Ovary (tissue), 9 donors: ENCODE measurements around the gene PLXNB2. TPM values are rescaled to one million over a fixed set of nuclear protein-coding genes. Genes with fewer than 3 reads are reported as not detected.
A peak's percentile ranks its signal among the peaks of the same experiment; 100 is the strongest.

ENCODE experiments used
- DNase-seq, 5 donors: peaks; one replicate each; pipeline ENCODE4 v3.0.0-alpha.2; 2019 to 2020
- H3K27ac ChIP-seq, 2 donors: fragments of 200-600 bp; one replicate each; pipeline versions ENCODE4 v1.5.1 to v1.8.0; 2019 to 2022
- H3K27me3 ChIP-seq: fragments of 200-600 bp; one replicate; pipeline ENCODE4 v1.8.0; 2022
- H3K36me3 ChIP-seq: fragments of 200-600 bp; sonication (generic); one replicate; pipeline ENCODE4 v1.5.1; 2019
- H3K4me1 ChIP-seq: one replicate; pipeline ENCODE4 v1.8.1; 2013; ENCODE audit warnings: mild to moderate bottlenecking, moderate library complexity; ENCODE audit not compliant: insufficient read depth
- H3K4me3 ChIP-seq: fragments of 200-600 bp; sonication (generic); one replicate; pipeline ENCODE4 v1.5.1; 2017
- H3K9me3 ChIP-seq, 2 donors: fragments of 200-600 bp in 1 of 2; sonication (generic) in 1 of 2; one replicate each; pipeline versions ENCODE4 v1.5.1 to v1.8.1; 2013 to 2019; ENCODE audit warnings: mild to moderate bottlenecking in 1 of 2, moderate library complexity in 1 of 2
- EP300 ChIP-seq: sonication (generic); formaldehyde crosslinking; IDR thresholded peaks from one replicate; pipeline ENCODE4 v1.6.1; 2017; ENCODE audit warnings: antibody characterized with exemption
- POLR2A ChIP-seq: fragments of 450-650 bp; IDR thresholded peaks from one replicate; pipeline ENCODE4 v1.6.1; 2017; ENCODE audit warnings: antibody characterized with exemption, mild to moderate bottlenecking, moderate library complexity
- WGBS, 3 donors: extraction: QIAGEN DNeasy Blood & Tissue Kit in 1 of 3; methylation state at CpG; one replicate each; pipeline versions ENCODE4 v1.1.5 to v1.1.7; 2013 to 2017; 5-methylcytosine and 5-hydroxymethylcytosine counted together
- intact Hi-C, 4 donors: fragments of 100-400 bp; cut with DNase I; formaldehyde crosslinking; loops; one replicate each; pipeline versions ENCODE4 v1.11.0 to v1.15.1; 2022 to 2023
- polyA plus RNA-seq, 2 donors: library from polyadenylated mRNA; stranded (reverse); fragments of 200-250 nt in 1 of 2; fragments of 350-450 nt in 1 of 2; fragmentation: Illumina TruSeq in 1 of 2; extraction: RNeasy Lipid Tissue Mini Kit (QIAGEN cat#74804) in 1 of 2; gene quantifications; one replicate each; pipeline ENCODE4 v1.2.3, GENCODE V29; 2013 to 2014
- total RNA-seq, 7 donors: library from RNA; depleted of rRNA in 2 of 7; stranded (reverse); fragments of >200 nt in 2 of 7; fragmentation: NEBNext Ultra II Directional in 3 of 7; extraction: Animal tissue kit (Norgen Biotek cat#: 25700) in 3 of 7; gene quantifications; one replicate each; pipeline versions ENCODE4 v1.1.0 to v1.2.4, GENCODE V29; 2016 to 2023
- TF ChIP-seq, protein P1 (sequence below), 3 donors: fragments of 450-650 bp in 2 of 3; fragments of 200-600 bp in 1 of 3; IDR thresholded peaks; one replicate each; pipeline versions ENCODE4 v1.5.1 to v1.8.0; 2016 to 2022; ENCODE audit warnings: antibody characterized with exemption in 3 of 3, mild to moderate bottlenecking in 1 of 3
- donor health status: DM: no; HTN: no; CAD: no; lungs with moderate emphysema.
- donor health status: DM: no; HTN: no; CAD: no.
- donor health status: Bipolar disorder and iron deficiency.
- donor health status: DM: yes; HTN: yes; CAD: no.
- donor health status: DM: no; HTN: no; CAD: no.
- donor health status: DM: yes; HTN: yes; CAD: no.

PLXNB2 gene
- total and polyA plus RNA-seq, 9 donors = 26.5 to 274 (median 205) TPM

GRCh38 chr22:50310031-50310722 is 2.7 kb upstream of the PLXNB2 start:
- WGBS, 3 donors = 88 to 91% (median 88%) methylated on average over 21 of the region's 21 CpGs
- no peaks in the 10 kb centered on the region for H3K36me3 ChIP-seq
- no peaks in the 10 kb centered on the region for H3K9me3 ChIP-seq
- DNase-seq = peak in 2 of 5 donors; percentile 34 to 36
- peak overlapping the region in 1 of 2 donors; percentile 70 for H3K27ac ChIP-seq
- H3K4me3 ChIP-seq = no peak overlapping the region
- TF ChIP-seq, protein P1, sequence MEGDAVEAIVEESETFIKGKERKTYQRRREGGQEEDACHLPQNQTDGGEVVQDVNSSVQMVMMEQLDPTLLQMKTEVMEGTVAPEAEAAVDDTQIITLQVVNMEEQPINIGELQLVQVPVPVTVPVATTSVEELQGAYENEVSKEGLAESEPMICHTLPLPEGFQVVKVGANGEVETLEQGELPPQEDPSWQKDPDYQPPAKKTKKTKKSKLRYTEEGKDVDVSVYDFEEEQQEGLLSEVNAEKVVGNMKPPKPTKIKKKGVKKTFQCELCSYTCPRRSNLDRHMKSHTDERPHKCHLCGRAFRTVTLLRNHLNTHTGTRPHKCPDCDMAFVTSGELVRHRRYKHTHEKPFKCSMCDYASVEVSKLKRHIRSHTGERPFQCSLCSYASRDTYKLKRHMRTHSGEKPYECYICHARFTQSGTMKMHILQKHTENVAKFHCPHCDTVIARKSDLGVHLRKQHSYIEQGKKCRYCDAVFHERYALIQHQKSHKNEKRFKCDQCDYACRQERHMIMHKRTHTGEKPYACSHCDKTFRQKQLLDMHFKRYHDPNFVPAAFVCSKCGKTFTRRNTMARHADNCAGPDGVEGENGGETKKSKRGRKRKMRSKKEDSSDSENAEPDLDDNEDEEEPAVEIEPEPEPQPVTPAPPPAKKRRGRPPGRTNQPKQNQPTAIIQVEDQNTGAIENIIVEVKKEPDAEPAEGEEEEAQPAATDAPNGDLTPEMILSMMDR (IDR thresholded peaks at IDR 0.05) = no peak
- TF ChIP-seq EP300 = no peak
- TF ChIP-seq POLR2A = no peak
- H3K27me3 ChIP-seq = no peaks in the 10 kb centered on the region
- intact Hi-C loops = no loop called here
- peaks cover 13% of the 10 kb centered on the region for H3K4me1 ChIP-seq

- no peaks in the 10 kb centered on the region for H3K27me3 ChIP-seq
- TF ChIP-seq EP300 (no peak), POLR2A (no peak)
- TF ChIP-seq, protein P1 (IDR thresholded peaks at IDR 0.05) = no peak
Measured at GRCh38 chr22:50309601-50309991, 2.1 kb upstream of the PLXNB2 start.

GRCh38 chr22:50308986-50309600 is 1.6 kb upstream of the PLXNB2 start:
- Histone ChIP-seq H3K27ac (peak overlapping the region; percentile 57 to 70), H3K4me3 (no peak overlapping the region), H3K36me3 (no peaks in the 10 kb centered on the region), H3K27me3 (no peaks in the 10 kb centered on the region), H3K4me1 (peaks cover 22% of the 10 kb centered on the region), H3K9me3 (no peaks in the 10 kb centered on the region)
- WGBS, 3 donors = 18 to 32% (median 27%) methylated on average over 9 of the region's 9 CpGs
- no peak for TF ChIP-seq EP300
- TF ChIP-seq, protein P1 (IDR thresholded peaks at IDR 0.05) = no peak
- TF ChIP-seq POLR2A = no peak
- intact Hi-C loops = no loop called here
- peak in 3 of 5 donors; percentile 39 to 65 (median 59) for DNase-seq

More at GRCh38 chr22:50309601-50309991, 2.1 kb upstream of the PLXNB2 start:
- intact Hi-C loops = no loop called here
- Histone ChIP-seq H3K4me1 (peaks cover 18% of the 10 kb centered on the region), H3K9me3 (no peaks in the 10 kb centered on the region), H3K4me3 (no peak overlapping the region), H3K36me3 (no peaks in the 10 kb centered on the region), H3K27ac (peak overlapping the region; percentile 57 to 70)
- DNase-seq = peak in 1 of 5 donors; percentile 34
- WGBS, 3 donors = 70 to 80% (median 78%) methylated on average over 7 of the region's 7 CpGs

GRCh38 chr22:50308597-50308935 is 1.1 kb upstream of the PLXNB2 start:
- Histone ChIP-seq H3K4me3 (no peak overlapping the region), H3K4me1 (peaks cover 28% of the 10 kb centered on the region), H3K36me3 (no peaks in the 10 kb centered on the region), H3K9me3 (no peaks in the 10 kb centered on the region), H3K27me3 (no peaks in the 10 kb centered on the region), H3K27ac (peak overlapping the region; percentile 46 to 70)
- 6 to 8% (median 8%) methylated on average over 7 of the region's 7 CpGs for WGBS, 3 donors
- intact Hi-C loops = no loop called here
- peak; percentile 76 to 85 (median 78) for DNase-seq
- TF ChIP-seq, protein P1 (IDR thresholded peaks at IDR 0.05) = no peak
